Measurements from ENCODE around the gene CEBPA. TPM values are rescaled to one million over a fixed set of nuclear protein-coding genes. Genes with fewer than 3 reads are reported as not detected.

CEBPA gene
- total and polyA plus RNA-seq, 2 experiments from 2014 or later = 103 to 151 TPM

- no peaks in the 10 kb centered on the region for H3K9me3 ChIP-seq (ENCODE audit: low read depth)
- no peaks in the 10 kb centered on the region for H3K36me3 ChIP-seq (replicated peaks; ENCODE audit: insufficient read depth, low read depth)
- no peaks in the 10 kb centered on the region for H3K79me2 ChIP-seq
- H3K4me3 ChIP-seq = no peak overlapping the region
- H3K4me2 ChIP-seq = peak overlapping the region; percentile 44
- H3K27me3 ChIP-seq = no peaks in the 10 kb centered on the region
- whole genome bisulfite sequencing (ENCODE audit: low lambda C conversion rate, missing lambda C conversion rate) = 62% methylated on average over 9 of the region's 9 CpGs
- no peak overlapping the region for H2AFZ ChIP-seq
- DNase-seq (ENCODE audit: low spot score) = no peak
- H3K27ac ChIP-seq = peak overlapping the region; percentile 63
- H3K9me2 ChIP-seq (replicated peaks; ENCODE audit: insufficient read depth) = no peaks in the 10 kb centered on the region
- TF ChIP-seq CTCF (IDR thresholded peaks at IDR 0.05; ENCODE audit: poor library complexity) = no peak
- TF ChIP-seq EZH2 (IDR thresholded peaks at IDR 0.05; ENCODE audit: borderline replicate concordance) = no peak
- TF ChIP-seq EZH2phosphoT487 (IDR thresholded peaks at IDR 0.05; ENCODE audit: low read depth, severe bottlenecking, unreplicated experiment) = no peak
- peaks cover 31% of the 10 kb centered on the region for H3K4me1 ChIP-seq (ENCODE audit: insufficient read depth)
- H4K20me1 ChIP-seq (ENCODE audit: insufficient read depth, poor library complexity, severe bottlenecking) = no peaks in the 10 kb centered on the region
Observed at GRCh38 chr19:33285441-33285927, 16.9 kb downstream of the CEBPA start.

- no peak for DNase-seq (ENCODE audit: low spot score)
- no peaks in the 10 kb centered on the region for H3K27me3 ChIP-seq
- no peak overlapping the region for H3K4me3 ChIP-seq
- no peak for TF ChIP-seq CTCF (IDR thresholded peaks at IDR 0.05; ENCODE audit: poor library complexity)
- 73% methylated on average over 7 of the region's 7 CpGs for WGBS (ENCODE audit: low lambda C conversion rate, missing lambda C conversion rate)
- H2AFZ ChIP-seq = no peak overlapping the region
- no peak overlapping the region for H3K27ac ChIP-seq
- no peaks in the 10 kb centered on the region for H3K36me3 ChIP-seq (replicated peaks; ENCODE audit: insufficient read depth, low read depth)
- no peaks in the 10 kb centered on the region for H3K79me2 ChIP-seq
- no peaks in the 10 kb centered on the region for H4K20me1 ChIP-seq (ENCODE audit: insufficient read depth, poor library complexity, severe bottlenecking)
- H3K4me1 ChIP-seq (ENCODE audit: insufficient read depth) = peaks cover 29% of the 10 kb centered on the region
- H3K9me3 ChIP-seq (ENCODE audit: low read depth) = no peaks in the 10 kb centered on the region
- H3K9me2 ChIP-seq (replicated peaks; ENCODE audit: insufficient read depth) = no peaks in the 10 kb centered on the region
- no peak overlapping the region for H3K4me2 ChIP-seq
Observed at GRCh38 chr19:33284756-33285155, 17.6 kb downstream of the CEBPA start.

- no peak for DNase-seq (ENCODE audit: low spot score)
- no peak overlapping the region for H3K27ac ChIP-seq
- H3K4me1 ChIP-seq (ENCODE audit: insufficient read depth) = peaks cover 32% of the 10 kb centered on the region
- 98% methylated on average over 12 of the region's 12 CpGs for WGBS (ENCODE audit: low lambda C conversion rate, missing lambda C conversion rate)
- H3K36me3 ChIP-seq (replicated peaks; ENCODE audit: insufficient read depth, low read depth) = no peaks in the 10 kb centered on the region
- H3K27me3 ChIP-seq = no peaks in the 10 kb centered on the region
- no peaks in the 10 kb centered on the region for H3K9me3 ChIP-seq (ENCODE audit: low read depth)
- H4K20me1 ChIP-seq (ENCODE audit: insufficient read depth, poor library complexity, severe bottlenecking) = no peaks in the 10 kb centered on the region
- H3K4me2 ChIP-seq = no peak overlapping the region
- no peaks in the 10 kb centered on the region for H3K79me2 ChIP-seq
- no peak for TF ChIP-seq CTCF (IDR thresholded peaks at IDR 0.05; ENCODE audit: poor library complexity)
- no peak for TF ChIP-seq EZH2 (IDR thresholded peaks at IDR 0.05; ENCODE audit: borderline replicate concordance)
- no peak for TF ChIP-seq EZH2phosphoT487 (IDR thresholded peaks at IDR 0.05; ENCODE audit: low read depth, severe bottlenecking, unreplicated experiment)
- no peak overlapping the region for H2AFZ ChIP-seq
- H3K4me3 ChIP-seq = no peak overlapping the region
- no peaks in the 10 kb centered on the region for H3K9me2 ChIP-seq (replicated peaks; ENCODE audit: insufficient read depth)
Observed at GRCh38 chr19:33284146-33284643, 18.1 kb downstream of the CEBPA start.

GRCh38 chr19:33283589-33283988 lies 18.7 kb downstream of the CEBPA start:
- Histone ChIP-seq H3K4me1 (ENCODE audit: insufficient read depth) (peaks cover 38% of the 10 kb centered on the region), H3K4me2 (no peak overlapping the region), H3K36me3 (replicated peaks; ENCODE audit: insufficient read depth, low read depth) (no peaks in the 10 kb centered on the region), H3K79me2 (no peaks in the 10 kb centered on the region), H4K20me1 (ENCODE audit: insufficient read depth, poor library complexity, severe bottlenecking) (no peaks in the 10 kb centered on the region), H3K9me3 (ENCODE audit: low read depth) (no peaks in the 10 kb centered on the region), H3K27me3 (no peaks in the 10 kb centered on the region), H3K27ac (no peak overlapping the region), H3K4me3 (no peak overlapping the region), H3K9me2 (replicated peaks; ENCODE audit: insufficient read depth) (no peaks in the 10 kb centered on the region), H2AFZ (no peak overlapping the region)
- TF ChIP-seq EZH2phosphoT487 (IDR thresholded peaks at IDR 0.05; ENCODE audit: low read depth, severe bottlenecking, unreplicated experiment) = no peak
- TF ChIP-seq EZH2 (IDR thresholded peaks at IDR 0.05; ENCODE audit: borderline replicate concordance) = no peak
- TF ChIP-seq CTCF (IDR thresholded peaks at IDR 0.05; ENCODE audit: poor library complexity) = no peak
- WGBS (ENCODE audit: low lambda C conversion rate, missing lambda C conversion rate) = 96% methylated on average over 6 of the region's 6 CpGs
- no peak for DNase-seq (ENCODE audit: low spot score)

All from hepatocyte (in vitro differentiated cells).